NCI-H128 (cell line): ENCODE measurements around the gene CDC42EP2.

ENCODE experiments used
- DNase-seq: peaks from one replicate; lab custom pipeline; 2025; ENCODE audit not compliant: unreplicated experiment; lab: John Stamatoyannopoulos, UW

The CDC42EP2 gene

DNA sequence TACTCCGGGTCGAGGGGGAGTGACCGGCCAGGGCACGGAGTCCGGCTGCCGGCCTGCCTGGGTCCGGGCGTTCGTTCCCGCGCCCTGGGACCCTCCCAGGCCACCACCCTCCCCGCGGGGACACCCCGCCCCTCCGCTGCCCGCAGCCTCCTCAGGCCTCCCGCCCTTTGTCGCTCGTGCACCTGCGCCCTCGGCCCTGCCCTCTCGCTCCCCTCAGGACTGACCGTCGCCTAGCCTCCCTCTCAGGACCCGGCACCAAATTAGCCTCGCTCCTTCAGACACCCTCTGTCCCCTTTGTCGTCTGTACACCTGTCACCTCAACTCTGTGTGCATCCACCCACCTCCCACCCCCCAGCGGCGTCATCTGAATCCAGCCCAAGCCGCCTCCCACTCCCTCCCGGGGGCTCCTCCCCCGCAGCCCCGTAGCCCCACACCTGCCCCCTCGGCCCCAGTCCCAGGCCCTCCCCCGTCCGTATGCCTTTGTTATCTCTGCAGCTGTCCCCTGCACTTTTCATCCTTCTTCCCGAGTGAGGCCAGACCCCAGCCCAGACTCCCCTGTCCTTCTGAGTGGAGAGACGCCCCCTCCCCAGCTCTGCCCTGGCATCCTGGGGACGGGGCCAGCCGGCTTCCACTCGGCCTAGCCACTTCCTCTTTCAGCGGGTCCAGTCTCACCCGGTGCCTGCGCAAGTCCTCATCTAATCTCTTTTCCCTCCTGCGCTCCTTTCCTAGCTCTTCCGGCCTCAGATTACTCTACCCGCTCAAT lies 40.5 kb downstream of the CDC42EP2 start:
- no peak for DNase-seq

- no peak for DNase-seq
Measured at GRCh38 chr11:65355776-65356393, 41.2 kb downstream of the CDC42EP2 start.

- DNase-seq: no peak
Measured at GRCh38 chr11:65356394-65356972, 41.8 kb downstream of the CDC42EP2 start.

- no peak for DNase-seq
Measured at GRCh38 chr11:65357856-65358356, 43.2 kb downstream of the CDC42EP2 start.

GRCh38 chr11:65362320-65362931 lies 47.8 kb downstream of the CDC42EP2 start:
- no peak for DNase-seq

DNA sequence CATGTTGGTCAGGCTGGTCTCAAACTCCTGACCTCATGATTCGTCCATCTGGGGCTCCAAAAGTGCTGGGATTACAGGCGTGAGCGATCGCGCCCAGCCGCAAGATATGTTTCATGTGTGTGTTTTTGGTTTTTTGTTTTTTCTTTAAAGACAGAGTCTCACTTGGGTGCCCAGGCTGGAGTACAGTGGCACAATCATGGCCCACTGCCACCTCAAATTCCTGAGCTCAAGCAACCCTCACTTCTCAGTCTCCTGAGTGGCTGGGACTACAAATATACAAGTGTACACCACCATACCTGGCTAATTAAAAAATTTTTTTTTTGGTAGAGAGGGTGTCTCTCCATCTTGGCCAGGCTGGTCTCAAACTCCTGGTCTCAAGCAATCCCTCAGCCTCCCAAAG lies 48.3 kb downstream of the CDC42EP2 start:
- no peak for DNase-seq

GRCh38 chr11:65363770-65364169 lies 49.1 kb downstream of the CDC42EP2 start:
- DNase-seq: no peak

GRCh38 chr11:65366340-65366773 lies 51.7 kb downstream of the CDC42EP2 start:
- DNase-seq: peak; percentile 29

- no peak for DNase-seq
Measured at GRCh38 chr11:65370659-65371049, 56.0 kb downstream of the CDC42EP2 start.
